GM12874 (cell line): ENCODE measurements around the gene FAM174B.

Source experiments
- CTCF ChIP-seq: IDR thresholded peaks from 2 replicates; pipeline ENCODE4 v1.5.1; 2011; ENCODE audit warnings: low read depth, mild to moderate bottlenecking, control low read depth, low read length, moderate library complexity; ENCODE audit not compliant: insufficient read depth

Gene FAM174B

DNA sequence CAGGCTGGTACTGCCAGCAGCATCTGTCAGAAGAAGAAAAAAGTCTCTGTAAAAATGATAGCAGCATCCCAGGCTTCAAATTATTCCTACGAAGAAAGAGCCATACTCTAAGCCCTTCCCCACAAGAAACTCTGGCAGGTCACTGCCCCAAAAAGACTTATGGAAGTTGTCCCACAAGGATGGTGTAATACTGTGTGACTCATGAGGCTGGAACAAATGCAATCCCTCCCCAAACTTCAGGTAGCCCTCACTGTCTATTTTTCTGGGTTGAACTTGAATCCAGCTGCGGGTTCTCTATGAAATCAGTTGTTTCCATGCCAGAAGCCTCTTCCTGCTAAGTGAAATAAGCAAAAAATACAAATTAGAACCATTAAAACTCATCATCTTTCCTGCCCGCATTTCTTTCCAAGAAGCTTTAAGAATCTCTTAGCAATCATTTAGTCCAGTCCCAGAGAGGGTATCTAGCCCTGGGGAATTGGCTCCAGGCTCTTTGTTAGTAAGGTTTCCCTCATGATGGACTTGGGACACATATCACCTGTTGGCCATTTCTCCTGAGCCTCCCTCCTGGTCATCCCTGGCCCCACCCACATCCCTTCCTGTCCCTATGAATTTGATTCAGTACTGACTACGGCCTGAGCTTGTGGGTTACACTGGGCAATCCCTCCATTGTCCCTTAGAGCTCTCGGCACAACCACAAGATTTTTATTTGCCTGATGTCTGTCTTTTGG, 51.7 kb downstream of the FAM174B start:
- no peak for TF ChIP-seq CTCF

GRCh38 chr15:92603278-92603677, 52.3 kb downstream of the FAM174B start:
- no peak for TF ChIP-seq CTCF

- TF ChIP-seq CTCF: no peak
These were observed 53.3 kb downstream of the FAM174B start for GRCh38 chr15:92602267-92602593.

GRCh38 chr15:92601592-92602266, 53.8 kb downstream of the FAM174B start:
- no peak for TF ChIP-seq CTCF

DNA sequence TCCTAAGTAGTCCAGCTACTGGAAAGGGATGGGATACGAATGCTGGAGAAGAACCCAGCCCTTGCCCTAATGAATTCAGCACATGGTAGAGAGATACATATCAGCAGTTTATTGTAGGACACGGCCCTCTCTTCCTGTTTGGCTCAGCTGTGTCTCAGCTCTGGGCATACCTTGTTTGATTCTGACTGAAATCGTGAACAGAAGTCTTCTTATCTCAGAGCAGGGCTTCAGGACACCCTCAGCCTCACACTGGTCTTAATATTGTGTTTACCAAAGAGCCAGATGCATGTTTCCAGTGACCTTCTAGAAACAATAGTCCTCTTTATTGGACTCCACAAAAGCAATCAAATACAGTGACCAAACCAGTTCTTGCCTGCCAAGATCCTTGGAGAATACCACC, 54.7 kb downstream of the FAM174B start:
- TF ChIP-seq CTCF: no peak

GRCh38 chr15:92599394-92599970, 56.1 kb downstream of the FAM174B start:
- no peak for TF ChIP-seq CTCF

DNA sequence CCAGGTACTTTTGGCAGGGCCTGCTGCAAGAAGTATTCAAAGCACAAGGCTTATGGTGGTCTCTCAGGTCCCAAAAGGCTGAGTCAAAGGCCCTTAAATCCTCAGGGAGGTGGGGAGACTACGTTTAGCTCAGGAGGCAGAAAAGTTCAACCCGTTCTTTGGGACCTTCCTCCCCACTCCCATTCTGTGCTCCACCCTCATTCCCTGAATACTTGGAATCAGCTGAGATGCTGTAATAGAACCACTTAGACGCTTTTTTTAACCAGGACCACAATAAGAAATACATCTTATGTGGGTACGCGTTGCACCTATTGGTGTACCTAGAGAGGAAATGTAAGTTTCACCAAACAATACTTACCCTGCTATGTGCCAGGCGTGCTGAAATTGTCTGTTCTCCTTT, 58.0 kb downstream of the FAM174B start:
- no peak for TF ChIP-seq CTCF
